Activated T-cell treated with anti-CD3 and anti-CD28 coated beads, Interleukin-2, amount 50 U/mL, for 48 hours (primary cell): ENCODE results near the gene CIITA.
"Not testable (repeated sequence)": the region's sequence is repeated elsewhere in the genome, so short reads cannot be mapped to it uniquely, and the experiment has no call there.

Experiments used
- DNase-seq, 2 experiments: peaks; one replicate each; pipeline ENCODE4 v3.0.0-alpha.2; 2020

CIITA gene

DNA sequence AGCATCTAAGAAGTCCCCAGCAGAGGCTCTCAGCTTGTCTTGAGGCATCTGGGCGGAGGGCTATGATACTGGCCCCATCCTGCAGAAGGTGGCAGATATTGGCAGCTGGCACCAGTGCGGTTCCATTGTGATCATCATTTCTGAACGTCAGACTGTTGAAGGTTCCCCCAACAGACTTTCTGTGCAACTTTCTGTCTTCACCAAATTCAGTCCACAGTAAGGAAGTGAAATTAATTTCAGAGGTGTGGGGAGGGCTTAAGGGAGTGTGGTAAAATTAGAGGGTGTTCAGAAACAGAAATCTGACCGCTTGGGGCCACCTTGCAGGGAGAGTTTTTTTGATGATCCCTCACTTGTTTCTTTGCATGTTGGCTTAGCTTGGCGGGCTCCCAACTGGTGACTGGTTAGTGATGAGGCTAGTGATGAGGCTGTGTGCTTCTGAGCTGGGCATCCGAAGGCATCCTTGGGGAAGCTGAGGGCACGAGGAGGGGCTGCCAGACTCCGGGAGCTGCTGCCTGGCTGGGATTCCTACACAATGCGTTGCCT, at the start of gene CIITA:
Gene CIITA (plus strand): TSS at position 404 of the 543 bp plus-strand sequence. CDS start 129 bp downstream, at position 533.
- peak; percentile 73 for DNase-seq

- DNase-seq: no peak
Observed at GRCh38 chr16:10827691-10828341, 49.2 kb upstream of the CIITA start.

DNA sequence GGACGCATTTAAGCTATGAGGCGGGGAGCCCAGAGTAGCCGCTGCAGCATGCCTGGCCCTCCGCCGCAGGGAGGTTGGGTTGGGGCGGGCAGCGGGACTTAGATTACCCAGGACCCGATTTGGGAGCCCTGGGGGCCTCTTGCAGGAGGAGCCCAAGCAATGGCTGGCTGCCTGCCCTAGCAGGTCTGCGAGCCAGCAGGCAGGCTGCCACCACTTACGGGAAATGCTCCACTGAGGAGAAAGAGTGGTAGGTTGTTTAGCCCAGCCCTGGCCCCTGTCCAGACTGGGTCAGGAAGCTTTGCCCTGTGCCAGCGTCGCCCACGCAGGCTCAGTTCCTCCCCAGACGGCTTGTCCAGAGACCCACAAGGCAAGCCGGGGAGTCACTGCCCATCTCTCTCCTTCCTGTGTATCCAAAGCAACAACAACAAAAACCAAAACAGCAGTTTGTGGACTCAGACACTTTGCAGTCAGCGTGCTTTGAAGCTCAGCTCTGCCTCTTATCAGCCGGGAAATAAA, 48.1 kb upstream of the CIITA start:
- DNase-seq: no peak

DNA sequence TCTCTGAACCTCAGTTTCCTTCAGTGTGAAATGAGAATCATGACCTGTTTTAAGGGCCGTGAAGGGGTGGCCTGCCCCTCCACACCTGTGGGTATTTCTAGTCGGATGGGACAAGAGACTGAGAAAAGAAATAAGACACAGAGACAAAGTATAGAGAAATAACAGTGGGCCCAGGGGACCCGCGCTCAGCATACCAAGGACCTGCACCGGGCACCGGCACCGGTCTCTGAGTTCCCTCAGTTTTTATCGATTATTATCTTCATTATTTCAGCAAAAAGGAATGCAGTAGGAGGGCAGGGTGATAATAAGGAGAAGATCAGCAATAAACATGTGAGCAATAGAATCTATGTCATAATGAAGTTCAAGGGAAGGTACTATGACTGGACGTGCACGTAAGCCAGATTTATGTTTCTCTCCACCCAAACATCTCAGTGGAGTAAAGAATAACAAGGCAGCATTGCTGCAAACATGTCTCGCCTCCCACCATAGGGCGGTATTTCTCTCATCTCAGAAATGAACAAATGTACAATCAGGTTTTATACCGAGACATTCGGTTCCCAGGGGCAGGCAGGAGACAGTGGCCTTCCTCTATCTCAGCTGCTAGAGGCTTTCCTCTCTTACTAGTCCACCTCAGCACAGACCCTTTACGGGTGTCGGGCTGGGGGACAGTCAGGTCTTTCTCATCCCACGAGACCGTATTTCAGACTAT, 47.5 kb upstream of the CIITA start:
- DNase-seq: not testable (repeated sequence)

- not testable (repeated sequence) for DNase-seq
Observed at GRCh38 chr16:10830240-10830639, 46.8 kb upstream of the CIITA start.

- no peak for DNase-seq
Observed at GRCh38 chr16:10831894-10832886, 44.8 kb upstream of the CIITA start.

- DNase-seq: no peak
Observed at GRCh38 chr16:10833271-10833670, 43.7 kb upstream of the CIITA start.

DNA sequence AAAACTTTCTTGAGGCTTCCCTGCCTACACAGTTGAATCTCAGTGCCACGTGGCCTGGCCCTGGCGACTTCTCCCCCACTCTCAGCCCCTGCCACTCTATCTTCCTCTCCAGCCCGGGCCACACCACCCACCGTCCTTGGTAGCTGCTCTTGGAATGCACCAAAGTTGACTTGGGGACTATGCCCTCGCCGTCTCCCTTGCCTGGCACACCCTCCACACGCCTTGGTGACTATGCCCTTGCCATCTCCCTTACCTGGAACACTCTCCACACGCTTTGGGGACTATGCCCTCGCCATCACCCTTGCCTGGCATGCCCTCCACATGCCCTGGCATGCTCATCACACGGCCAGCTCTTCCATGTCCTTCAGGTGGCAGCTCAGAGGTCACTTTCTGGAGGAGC, 42.9 kb upstream of the CIITA start:
- DNase-seq: no peak

GRCh38 chr16:10834766-10835165, 42.2 kb upstream of the CIITA start:
- DNase-seq: no peak

DNA sequence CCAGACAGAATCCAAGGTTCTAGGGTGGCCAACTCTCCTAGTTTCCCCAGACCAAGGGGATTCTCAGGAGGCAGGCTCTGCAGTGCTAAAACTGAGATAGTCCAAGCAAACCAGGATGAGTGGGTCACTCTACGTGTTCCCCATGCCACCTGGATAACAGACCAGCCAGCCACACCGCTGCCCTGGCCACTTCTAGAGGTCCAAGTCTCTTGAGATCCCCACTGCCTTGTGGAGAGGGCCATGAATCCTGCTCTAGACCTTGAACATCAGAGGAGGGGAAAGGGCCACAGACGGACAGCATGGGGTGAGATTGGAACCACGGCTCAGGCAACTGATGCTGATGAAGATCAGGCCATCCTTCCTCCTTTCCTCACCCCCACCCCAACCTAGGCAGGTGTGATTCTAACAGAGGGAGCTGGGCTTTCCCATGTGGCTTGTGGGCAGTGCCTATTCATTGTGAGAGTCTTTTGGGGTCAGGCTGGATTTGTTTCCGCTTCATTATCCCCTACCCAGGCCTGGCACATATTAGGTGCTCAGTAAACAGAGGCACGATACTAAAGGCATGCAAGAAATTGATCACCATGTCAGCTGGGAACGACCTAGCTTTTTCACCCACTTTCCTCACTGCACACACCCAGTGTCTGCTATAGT, 41.6 kb upstream of the CIITA start:
- DNase-seq: peak; percentile 39 to 44

DNA sequence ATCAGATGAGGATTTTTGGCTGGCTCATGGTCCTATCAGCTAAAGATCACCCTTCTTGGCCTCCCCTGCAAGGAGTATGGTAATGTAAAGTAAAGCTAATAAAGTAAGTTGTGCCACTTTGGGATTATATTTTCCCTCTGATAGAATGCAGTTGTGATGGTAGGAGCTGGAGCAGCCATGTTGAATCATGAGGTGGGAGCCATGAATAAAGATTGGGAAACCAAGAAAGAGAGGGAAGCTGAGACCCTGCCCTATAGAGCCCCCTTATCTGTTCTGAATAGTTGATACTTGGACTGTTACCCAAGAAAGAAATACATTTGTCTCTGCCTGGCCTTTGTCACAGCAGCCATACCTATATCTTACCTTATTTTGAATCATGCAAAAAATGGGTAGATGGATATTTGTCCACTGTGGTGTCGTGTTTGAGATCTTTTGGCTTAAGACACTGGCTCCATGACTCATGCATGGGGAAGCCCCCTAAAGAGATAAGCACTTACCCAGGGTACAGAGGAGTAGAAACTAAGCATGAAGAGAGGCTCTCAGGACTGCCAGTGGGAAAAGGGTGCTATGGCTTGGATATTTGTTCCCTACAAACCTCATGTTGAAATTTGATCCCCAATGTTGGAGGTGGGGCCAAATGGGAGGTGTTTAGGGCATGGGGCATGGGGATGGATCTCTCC, 40.7 kb upstream of the CIITA start:
- no peak for DNase-seq

GRCh38 chr16:10838621-10839278, 38.3 kb upstream of the CIITA start:
- DNase-seq: no peak

DNA sequence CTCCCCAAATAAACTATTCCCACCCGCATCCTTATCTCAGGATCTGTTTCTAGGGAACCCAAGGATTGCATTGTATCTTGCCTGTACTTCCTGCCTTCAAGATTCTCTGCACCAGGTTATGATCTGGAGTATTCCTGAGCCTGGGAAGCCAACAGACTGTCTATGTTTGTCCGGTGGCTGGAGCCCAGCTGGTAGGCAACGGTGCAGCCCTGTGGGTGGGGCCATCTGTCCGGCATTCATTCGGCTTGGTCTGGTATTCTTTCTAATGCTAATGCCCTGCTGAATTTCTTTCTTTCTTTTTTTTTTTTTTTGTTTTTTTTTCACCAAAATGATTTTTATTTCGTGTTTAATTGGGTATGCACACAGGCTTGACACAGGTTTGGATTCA, 37.7 kb upstream of the CIITA start:
- DNase-seq: no peak

DNA sequence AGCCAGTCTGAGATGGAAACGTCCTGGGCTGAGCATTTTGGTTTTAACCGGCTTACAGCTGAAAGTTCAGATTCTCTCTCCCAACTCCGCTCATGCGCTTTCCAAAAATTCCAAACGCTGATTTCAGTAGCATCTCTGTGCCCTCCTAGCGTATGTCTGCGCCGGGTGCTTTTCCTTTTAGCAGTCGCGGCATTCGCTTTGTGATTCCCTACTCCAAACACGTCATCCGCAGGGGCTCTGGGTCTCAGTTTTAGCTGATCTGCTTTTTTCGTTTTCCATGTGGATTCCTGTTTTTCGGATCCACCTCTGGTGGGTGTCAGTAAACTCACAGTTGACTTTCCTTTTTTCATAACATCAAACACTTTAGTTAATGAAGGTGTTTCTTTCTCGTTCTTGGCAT, 36.3 kb upstream of the CIITA start:
- no peak for DNase-seq

GRCh38 chr16:10846213-10846998, 30.6 kb upstream of the CIITA start:
- no peak for DNase-seq

GRCh38 chr16:10847176-10847575, 29.8 kb upstream of the CIITA start:
- no peak for DNase-seq

DNA sequence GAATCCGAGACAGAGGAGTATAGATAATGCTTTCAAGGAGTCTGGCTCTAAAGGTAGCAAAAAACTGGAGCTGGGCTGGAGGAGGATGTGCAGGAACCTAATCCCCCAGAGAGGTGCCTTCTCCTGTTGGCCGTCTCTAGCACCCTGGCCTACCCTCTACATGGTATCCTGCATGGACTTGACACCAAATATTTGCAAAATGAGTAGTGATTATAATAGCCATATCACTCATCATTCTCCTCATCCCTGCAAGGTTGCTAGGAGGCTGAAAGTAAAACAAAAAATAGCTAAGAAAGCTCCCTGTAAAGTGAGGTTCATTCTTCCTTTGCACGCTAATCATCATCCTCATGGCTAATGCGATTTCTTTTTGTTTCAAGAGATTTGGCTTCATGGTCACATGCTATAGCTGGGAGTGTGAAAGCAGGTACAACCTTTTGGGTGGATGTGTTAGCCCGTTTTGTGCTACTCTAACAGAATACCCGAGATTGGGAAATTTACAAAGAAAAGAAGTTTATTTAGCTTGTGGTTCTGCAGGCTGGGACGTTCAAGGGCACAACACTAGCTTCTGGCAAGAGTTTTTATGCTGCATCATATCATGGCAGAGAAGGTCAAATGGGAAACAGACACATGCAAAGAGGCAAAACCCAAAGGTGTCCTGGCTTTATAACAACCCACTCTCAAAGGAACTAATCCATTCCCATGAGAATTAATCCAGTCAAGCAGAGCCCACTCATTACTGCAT, 27.1 kb upstream of the CIITA start:
- DNase-seq: no peak

GRCh38 chr16:10850478-10850850, 26.5 kb upstream of the CIITA start:
- no peak for DNase-seq

GRCh38 chr16:10851512-10851911, 25.5 kb upstream of the CIITA start:
- no peak for DNase-seq

DNA sequence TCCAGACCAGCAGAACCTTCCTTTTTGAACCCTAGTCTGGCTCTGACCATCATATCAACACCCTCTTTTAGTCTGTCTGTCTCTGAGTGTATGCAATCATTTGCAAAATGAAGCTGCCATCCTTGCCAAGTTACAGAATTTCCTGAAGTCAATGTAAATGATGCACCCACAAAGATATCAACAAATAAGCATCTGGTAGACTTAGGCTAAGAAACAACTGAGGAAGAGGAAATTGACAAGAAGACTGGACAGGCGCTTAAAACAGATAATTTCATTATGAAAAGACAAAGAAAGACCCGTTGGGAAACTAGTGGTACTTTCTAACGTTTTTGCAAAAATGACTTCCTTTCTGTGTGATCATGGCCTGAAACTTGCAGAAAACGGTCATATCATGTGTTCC, 24.7 kb upstream of the CIITA start:
- DNase-seq: no peak
